KMS-11 (cell line): Measurements from ENCODE around the gene DNAJC15.
A peak's percentile ranks its signal among the peaks of the same experiment; 100 is the strongest.

Experiments
- H2AFZ ChIP-seq: fragments of 200-600 bp; sonication (generic); 2 replicates; pipeline ENCODE4 v1.6.1; 2016; ENCODE audit warnings: antibody characterized with exemption, mixed run types, low read depth
- H3K27ac ChIP-seq: fragments of 200-600 bp; sonication (generic); 2 replicates; pipeline ENCODE4 v1.6.1; 2016; ENCODE audit warnings: mild to moderate bottlenecking, mixed run types
- H3K27me3 ChIP-seq: fragments of 200-600 bp; sonication (generic); 2 replicates; pipeline ENCODE4 v1.6.1; 2017; ENCODE audit warnings: mild to moderate bottlenecking, low read depth, mixed run types, moderate library complexity; ENCODE audit not compliant: insufficient read depth
- H3K36me3 ChIP-seq: fragments of 200-600 bp; sonication (generic); 2 replicates; pipeline ENCODE4 v1.6.1; 2017; ENCODE audit warnings: mild to moderate bottlenecking, mixed run types; ENCODE audit not compliant: insufficient read depth
- H3K4me1 ChIP-seq: fragments of 200-600 bp; sonication (generic); 2 replicates; pipeline ENCODE4 v1.6.1; 2016; ENCODE audit warnings: mild to moderate bottlenecking, low read depth, mixed run types; ENCODE audit not compliant: poor library complexity, severe bottlenecking
- H3K4me2 ChIP-seq: fragments of 200-600 bp; sonication (generic); 2 replicates; pipeline ENCODE4 v1.7.0; 2016; ENCODE audit warnings: mild to moderate bottlenecking, mixed run types
- H3K4me3 ChIP-seq: fragments of 200-600 bp; sonication (generic); IDR thresholded peaks from 2 replicates; pipeline ENCODE4 v1.6.1; 2017; ENCODE audit warnings: low read depth, low read length, mixed read lengths; ENCODE audit not compliant: insufficient read depth
- H3K79me2 ChIP-seq: fragments of 200-600 bp; sonication (generic); 2 replicates; pipeline ENCODE4 v1.6.1; 2016; ENCODE audit warnings: low read depth, mixed run types; ENCODE audit not compliant: insufficient read depth
- H3K9ac ChIP-seq: fragments of 200-600 bp; sonication (generic); 2 replicates; pipeline ENCODE4 v1.6.1; 2016; ENCODE audit warnings: mild to moderate bottlenecking, mixed run types
- H4K20me1 ChIP-seq: fragments of 200-600 bp; sonication (generic); 2 replicates; pipeline ENCODE4 v1.6.1; 2016; ENCODE audit warnings: mild to moderate bottlenecking, mixed run types; ENCODE audit not compliant: insufficient read depth
- CTCF ChIP-seq: fragments of 200-600 bp; sonication (generic); conservative IDR thresholded peaks from 2 replicates; pipeline ENCODE4 v1.6.1; 2017; ENCODE audit warnings: low read depth, mild to moderate bottlenecking, antibody characterized with exemption, low read length, moderate library complexity, mixed read lengths

The DNAJC15 gene

GRCh38 chr13:43023289-43023963, at the start of gene DNAJC15:
TSS of gene DNAJC15 (plus strand) at chr13:43023586. CDS start at chr13:43023627, 41 bp downstream.
- no peak within 1 kb of the TSS for H3K4me3 ChIP-seq
- H3K4me2 ChIP-seq, result peak within 1 kb of the TSS; percentile 60; the same call in 1 of the 2 replicates
- H4K20me1 ChIP-seq, result no peaks in the 10 kb centered on the region
- no peak for TF ChIP-seq CTCF
- peak within 1 kb of the TSS; percentile 57 for H2AFZ ChIP-seq
- no peaks in the 10 kb centered on the region for H3K79me2 ChIP-seq
- peak within 1 kb of the TSS; percentile 71 for H3K9ac ChIP-seq
- H3K4me1 ChIP-seq, result no peaks in the 10 kb centered on the region
- no peaks in the 10 kb centered on the region for H3K27me3 ChIP-seq
- peak within 1 kb of the TSS; percentile 50 for H3K27ac ChIP-seq
- no peaks in the 10 kb centered on the region for H3K36me3 ChIP-seq

GRCh38 chr13:42976066-42976465, 47.3 kb upstream of the DNAJC15 start:
- H3K79me2 ChIP-seq, result no peaks in the 10 kb centered on the region

GRCh38 chr13:42977219-42977659, 46.1 kb upstream of the DNAJC15 start:
- H2AFZ ChIP-seq, result no peak overlapping the region
- no peaks in the 10 kb centered on the region for H3K79me2 ChIP-seq
- H3K4me1 ChIP-seq, result no peaks in the 10 kb centered on the region
- no peaks in the 10 kb centered on the region for H3K36me3 ChIP-seq
- H4K20me1 ChIP-seq, result no peaks in the 10 kb centered on the region
- no peak overlapping the region for H3K4me2 ChIP-seq
- H3K27ac ChIP-seq, result no peak overlapping the region
- H3K4me3 ChIP-seq, result no peak overlapping the region
- no peak for TF ChIP-seq CTCF
- no peaks in the 10 kb centered on the region for H3K27me3 ChIP-seq
- no peak overlapping the region for H3K9ac ChIP-seq

More at GRCh38 chr13:42976066-42976465, 47.3 kb upstream of the DNAJC15 start:
- Histone ChIP-seq H3K4me2 (no peak overlapping the region), H3K4me3 (no peak overlapping the region), H3K36me3 (no peaks in the 10 kb centered on the region), H3K9ac (no peak overlapping the region), H4K20me1 (no peaks in the 10 kb centered on the region), H3K27me3 (no peaks in the 10 kb centered on the region), H3K4me1 (peaks cover 2% of the 10 kb centered on the region), H3K27ac (no peak overlapping the region), H2AFZ (no peak overlapping the region)
- TF ChIP-seq CTCF, result no peak

- no peak overlapping the region for H3K4me2 ChIP-seq
- H2AFZ ChIP-seq, result no peak overlapping the region
- H3K9ac ChIP-seq, result no peak overlapping the region
- no peaks in the 10 kb centered on the region for H3K36me3 ChIP-seq
- H3K4me1 ChIP-seq, result no peaks in the 10 kb centered on the region
- H3K27me3 ChIP-seq, result no peaks in the 10 kb centered on the region
- H3K79me2 ChIP-seq, result no peaks in the 10 kb centered on the region
- H3K4me3 ChIP-seq, result no peak overlapping the region
- no peak for TF ChIP-seq CTCF
- H4K20me1 ChIP-seq, result no peaks in the 10 kb centered on the region
- H3K27ac ChIP-seq, result no peak overlapping the region
These were observed 42.1 kb upstream of the DNAJC15 start for GRCh38 chr13:42981317-42981716.
